HG03066 (cell line): ENCODE data around the gene CHSY1.

Experiments used
- ATAC-seq: cut with Tn5 transposase; IDR thresholded peaks from one replicate; pipeline ENCODE4 v1.9.1; 2021; ENCODE audit warnings: low read depth; ENCODE audit not compliant: unreplicated experiment

Gene CHSY1

GRCh38 chr15:101158166-101159095 lies 93.4 kb downstream of the CHSY1 start:
- no peak for ATAC-seq

- no peak for ATAC-seq
Measured at GRCh38 chr15:101157721-101158120, 94.1 kb downstream of the CHSY1 start.

DNA sequence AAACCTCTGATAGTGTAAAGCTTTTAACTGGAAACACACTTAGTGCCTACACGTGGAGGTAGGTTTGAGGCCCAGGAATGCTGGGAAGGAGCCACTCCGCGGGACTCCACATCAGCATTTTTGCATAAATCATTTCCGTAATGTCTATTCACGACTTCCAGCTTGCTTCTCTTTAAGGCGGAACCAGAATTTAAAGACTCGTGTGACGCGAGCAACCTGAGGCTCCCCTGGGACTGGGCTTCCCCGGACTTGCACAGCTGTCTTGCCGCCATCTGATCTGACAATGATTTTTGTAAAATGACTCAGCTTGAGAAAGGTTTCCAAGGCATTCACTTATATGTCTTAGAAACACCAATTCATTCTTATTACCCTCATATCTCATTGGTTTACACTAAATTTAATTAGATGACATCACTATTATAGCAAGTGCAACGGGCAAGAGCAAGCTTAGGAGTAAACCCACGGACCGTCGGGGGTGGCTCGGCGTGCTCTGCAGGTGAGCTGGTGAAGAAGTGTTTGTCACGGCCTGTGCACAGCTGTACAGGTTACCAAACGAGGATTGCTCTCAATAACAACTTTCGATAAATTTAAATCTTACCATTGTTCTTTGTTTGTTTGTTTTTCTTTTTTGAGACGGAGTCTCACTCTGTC lies 95.2 kb downstream of the CHSY1 start:
- ATAC-seq: peak; percentile 68

DNA sequence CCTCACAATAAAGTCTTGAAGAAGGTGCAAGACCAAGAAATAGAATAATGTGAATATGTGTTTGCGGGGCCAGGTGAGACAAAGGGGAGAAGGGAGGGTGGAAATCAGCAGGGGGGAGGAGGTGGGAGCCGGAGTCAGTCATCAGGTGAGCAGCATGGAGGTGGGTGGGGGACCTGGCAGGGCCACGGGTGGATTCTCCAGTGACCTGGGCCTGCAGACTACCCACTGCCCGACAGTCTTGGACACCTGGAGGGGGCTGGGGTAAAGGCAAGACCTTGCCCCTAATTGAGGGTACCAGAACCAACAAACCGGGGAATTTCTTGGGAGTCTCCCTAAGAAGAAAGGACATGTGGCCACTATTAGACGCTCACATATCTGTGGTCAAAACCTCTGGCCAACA lies 95.8 kb downstream of the CHSY1 start:
- no peak for ATAC-seq

GRCh38 chr15:101153801-101154656 lies 97.8 kb downstream of the CHSY1 start:
- ATAC-seq: no peak

DNA sequence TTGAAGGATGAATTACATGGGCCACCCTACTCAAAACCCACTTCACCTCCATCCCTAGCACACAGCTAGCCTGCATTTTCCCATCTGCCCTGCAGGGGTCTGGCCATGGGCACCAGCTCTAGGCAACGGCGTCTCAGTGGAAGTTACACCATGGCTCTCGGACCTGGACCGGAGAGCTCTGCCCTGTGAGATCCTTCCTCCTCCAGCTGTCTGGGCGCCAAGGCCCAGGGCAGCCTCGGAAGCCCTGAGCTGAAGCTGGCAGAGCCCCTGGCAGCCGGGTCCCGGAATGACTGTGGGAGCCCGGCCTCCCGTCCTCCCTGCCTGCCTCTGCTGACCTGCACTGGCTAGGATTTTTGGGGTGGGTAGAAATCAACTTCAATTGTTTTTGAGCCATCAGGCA lies 98.9 kb downstream of the CHSY1 start:
- ATAC-seq: no peak

- ATAC-seq: no peak
Measured at GRCh38 chr15:101151288-101151687, 100.6 kb downstream of the CHSY1 start.

DNA sequence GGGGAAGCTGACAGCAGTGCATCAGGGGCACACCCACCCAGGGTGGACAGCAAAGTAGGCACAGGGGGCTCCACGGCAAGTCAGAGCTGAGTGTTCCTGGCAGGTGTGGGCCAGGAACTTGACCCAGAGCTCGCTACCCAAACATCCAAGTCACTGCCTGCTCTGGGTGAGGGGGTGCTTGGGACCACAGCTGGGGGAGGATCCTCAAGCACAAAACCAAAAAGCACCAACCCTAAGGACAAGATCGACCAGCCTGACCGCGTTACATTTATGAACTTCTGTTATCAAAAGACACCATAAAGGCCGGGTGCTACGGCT lies 101.2 kb downstream of the CHSY1 start:
- no peak for ATAC-seq

DNA sequence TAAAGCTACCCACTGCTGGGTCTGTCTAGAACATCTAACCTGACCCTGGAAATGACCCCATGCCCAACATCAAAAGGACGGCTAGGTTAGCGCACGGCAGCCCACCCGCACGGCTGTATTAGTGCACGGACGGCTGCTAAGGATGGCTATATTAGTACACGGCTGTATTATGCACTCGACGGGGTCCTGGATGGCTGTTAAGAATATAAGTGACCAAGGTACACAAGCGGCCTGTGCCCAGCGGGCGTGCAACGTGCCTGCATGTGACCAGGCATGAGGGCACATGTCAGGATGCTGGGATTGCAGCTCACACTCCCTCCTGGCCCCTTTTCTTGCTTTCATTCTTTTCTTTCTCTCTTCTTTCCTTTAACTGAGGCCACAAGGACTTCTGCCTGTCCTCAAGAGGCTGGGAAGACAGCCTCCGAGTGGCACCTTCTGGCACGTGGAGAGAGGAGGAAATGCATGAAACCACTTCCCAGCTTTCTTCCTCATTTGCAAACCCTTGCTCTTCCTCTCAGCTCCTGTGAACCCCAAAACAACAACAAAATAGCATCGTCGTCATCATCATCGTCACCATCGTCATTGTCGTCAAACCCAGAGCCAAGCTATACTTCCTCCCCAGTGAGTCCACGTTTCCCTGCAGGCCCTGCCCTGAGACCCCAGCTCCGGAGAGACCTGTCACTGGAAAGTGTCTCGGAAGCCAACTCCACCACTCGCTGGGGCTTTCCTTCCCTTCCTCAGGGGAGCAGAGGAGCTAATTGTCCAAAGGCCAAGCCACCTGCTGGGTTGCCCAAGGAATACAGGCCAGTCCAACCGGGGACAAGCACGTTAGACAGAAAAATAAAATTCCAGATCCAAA lies 101.8 kb downstream of the CHSY1 start:
- no peak for ATAC-seq

GRCh38 chr15:101148881-101149664 lies 102.8 kb downstream of the CHSY1 start:
- ATAC-seq: peak; percentile 14

DNA sequence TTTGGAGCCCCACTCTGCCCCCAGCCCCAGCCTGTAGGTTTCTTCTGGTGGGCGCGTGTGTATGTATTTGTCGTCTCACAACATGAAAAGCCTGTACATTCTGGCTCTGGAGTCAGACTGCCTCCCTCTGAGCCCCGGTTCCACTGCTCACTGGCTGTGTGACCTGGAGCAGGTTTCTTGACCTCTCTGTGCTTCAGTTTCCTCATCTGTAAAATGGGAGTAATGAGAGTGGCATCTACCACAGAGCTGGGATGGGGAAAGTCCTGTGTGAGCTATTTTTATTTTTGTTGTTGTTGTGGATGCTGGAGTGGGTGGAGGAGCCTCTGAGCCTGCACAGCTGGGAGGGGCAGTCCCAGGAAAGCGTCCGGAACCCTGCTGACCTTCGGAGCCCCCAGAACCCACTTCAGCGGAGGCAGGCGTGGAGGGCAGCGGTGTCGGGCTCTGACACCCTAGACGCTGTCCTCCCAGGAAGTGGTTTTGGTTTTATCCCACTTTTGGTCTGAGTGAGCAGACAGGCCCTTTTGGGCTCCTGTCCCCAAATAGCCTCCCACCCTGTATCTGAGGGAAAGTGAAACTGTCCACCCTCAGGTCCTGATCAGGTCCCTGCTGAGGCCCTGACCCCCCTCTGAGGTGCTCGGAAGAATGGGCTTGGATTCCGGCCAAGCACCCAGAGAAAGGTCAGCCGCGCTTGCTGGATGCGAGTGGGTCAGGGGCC lies 103.5 kb downstream of the CHSY1 start:
- ATAC-seq: peak; percentile 55

GRCh38 chr15:101147181-101147580 lies 104.7 kb downstream of the CHSY1 start:
- ATAC-seq: no peak

DNA sequence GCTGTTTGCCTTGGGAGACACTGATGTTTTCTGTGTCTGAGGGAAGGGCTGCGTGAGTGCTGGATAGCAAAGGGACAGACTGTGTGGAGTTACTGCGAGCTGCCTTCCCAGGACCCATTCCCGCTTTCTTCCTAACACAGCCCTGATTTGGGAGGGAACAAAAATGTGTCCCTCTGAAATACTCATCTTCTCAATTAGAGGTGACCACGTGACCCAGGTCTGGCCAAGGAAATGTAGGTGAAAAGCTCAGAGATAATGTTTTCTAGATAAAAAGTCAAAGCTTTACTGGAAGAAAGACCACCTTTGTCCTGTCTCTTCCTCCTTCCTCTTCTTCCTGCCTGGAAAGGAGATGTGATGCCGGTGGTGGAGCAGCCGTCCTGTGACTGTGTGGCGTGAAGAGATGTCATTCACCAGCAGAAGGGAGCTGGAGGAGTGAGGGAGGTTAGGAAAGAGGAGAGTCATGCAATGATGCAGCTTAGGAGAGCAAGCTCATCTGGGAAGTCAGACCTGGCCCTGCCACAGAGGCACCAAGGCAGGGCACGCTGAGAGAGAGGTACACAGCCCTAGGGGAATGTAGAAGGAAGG lies 105.6 kb downstream of the CHSY1 start:
- no peak for ATAC-seq

- no peak for ATAC-seq
Measured at GRCh38 chr15:101145362-101145761, 106.5 kb downstream of the CHSY1 start.

GRCh38 chr15:101143321-101143720 lies 108.5 kb downstream of the CHSY1 start:
- ATAC-seq: no peak

DNA sequence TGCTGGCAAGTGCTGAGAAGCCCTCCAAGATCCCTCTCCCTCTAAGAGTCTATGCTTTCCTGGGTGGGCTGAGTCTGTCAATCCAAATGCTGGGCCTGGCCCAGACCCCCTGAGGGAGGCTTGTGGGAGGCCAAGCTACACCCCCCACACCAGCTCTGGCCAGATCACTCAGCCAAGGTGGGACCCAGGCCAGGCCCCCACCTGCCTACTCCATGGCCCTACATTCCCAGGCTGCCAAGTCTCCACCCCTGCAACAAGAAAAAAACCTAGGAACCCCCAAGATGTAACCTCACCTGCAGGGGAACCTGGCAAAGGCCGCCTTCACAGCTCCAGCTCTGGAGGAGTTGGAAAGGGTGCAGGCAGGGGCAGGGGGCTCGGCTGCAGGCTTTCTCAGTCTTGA lies 109.1 kb downstream of the CHSY1 start:
- no peak for ATAC-seq

- ATAC-seq: no peak
Measured at GRCh38 chr15:101141926-101142527, 109.8 kb downstream of the CHSY1 start.

DNA sequence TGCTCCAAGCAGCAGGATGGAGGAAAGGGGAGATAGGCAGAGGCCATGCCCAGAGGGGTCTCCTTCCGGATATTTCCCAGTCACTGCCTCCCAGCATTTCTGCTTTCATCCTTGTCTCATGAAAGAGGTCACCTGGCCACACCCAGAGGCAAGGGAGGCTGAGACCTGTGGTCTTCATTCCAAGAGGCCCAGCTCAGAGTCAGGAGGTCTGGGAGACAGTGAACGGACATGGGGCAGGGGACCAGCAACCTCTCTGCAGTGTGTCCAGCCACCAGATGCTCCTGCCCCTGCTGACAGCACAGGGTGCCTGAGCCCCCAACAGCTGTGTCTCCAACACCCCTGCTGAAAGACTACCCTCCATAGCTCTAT lies 111.2 kb downstream of the CHSY1 start:
- ATAC-seq: no peak
